ENCODE results near the gene DMD. TPM values are rescaled to one million over a fixed set of nuclear protein-coding genes. Genes with fewer than 3 reads are reported as not detected.

DMD gene
- total and polyA plus RNA-seq, 2 of the 8 experiments (the other 6 are each of a cell fraction or from before 2014, with no cell fraction given), result 4.8 to 7.4 TPM

DNA sequence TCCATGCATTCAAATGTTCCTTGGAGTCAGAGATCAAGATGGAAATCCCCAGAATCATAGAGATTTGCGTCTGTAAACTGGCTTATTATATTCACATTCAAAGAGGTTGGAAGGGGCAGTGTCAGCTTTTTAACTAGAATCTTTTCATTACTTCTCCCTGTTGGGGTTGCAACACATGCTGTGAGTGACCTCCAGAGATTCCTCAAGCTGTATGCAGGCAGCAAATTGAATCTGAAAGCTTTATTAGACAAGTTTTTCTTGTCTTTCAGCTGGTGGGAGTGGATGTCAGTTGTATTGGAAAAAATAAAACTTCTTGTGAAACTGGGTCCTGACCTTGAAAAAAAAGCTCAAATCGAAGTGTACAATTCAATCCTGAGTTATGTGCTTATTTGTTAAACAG is 1403.0 kb downstream of the DMD start:
- ChIA-PET POLR2A (ENCODE audit: partially characterized antibody) (no interaction called here), CTCF (ENCODE audit: partially characterized antibody) (interaction anchor here (1.3 kb wide), 1 partner anchor 284 kb away, joined by 4 read pairs; no protein-coding TSS in a partner anchor)
- no peak overlapping the region for H2BK12ac ChIP-seq (ENCODE audit: low read depth, low read length)
- no peaks in the 10 kb centered on the region for H3K23me2 ChIP-seq (ENCODE audit: low read depth, low read length)
- no peak overlapping the region for H3K14ac ChIP-seq (ENCODE audit: insufficient read length)
- H3K9ac ChIP-seq (replicated peaks in 1 of 4; ENCODE audit: extremely low read depth in 1 of 4, low read depth in 3 of 4, low read length in 3 of 4), result no peak overlapping the region
- H3K4me3 ChIP-seq (ENCODE audit: extremely low read depth in 1 of 4, insufficient read depth in 2 of 4, low read depth in 3 of 4, low read length in 4 of 4), result no peak overlapping the region
- no peaks in the 10 kb centered on the region for H3K79me2 ChIP-seq (ENCODE audit: control insufficient read depth in 1 of 2, insufficient read depth in 2 of 2, low read length in 2 of 2)
- FAIRE-seq (peak; percentile 48), DNase-seq (ENCODE audit: low read depth in 1 of 2, low spot score in 2 of 2) (no peak)
- no peaks in the 10 kb centered on the region for H3K79me1 ChIP-seq (ENCODE audit: low read depth, low read length)
- no peak overlapping the region for H3K23ac ChIP-seq (ENCODE audit: insufficient read length)
- no peak overlapping the region for H3K4ac ChIP-seq (replicated peaks; ENCODE audit: insufficient read length, low read depth, low read length)
- no peak overlapping the region for H2BK15ac ChIP-seq (ENCODE audit: low read length)
- no peak for TF ChIP-seq ASH2L (IDR thresholded peaks at IDR 0.05; ENCODE audit: low read length)
- no peak for TF ChIP-seq CREB1 (IDR thresholded peaks at IDR 0.05)
- no peak for TF ChIP-seq BRCA1 (IDR thresholded peaks at IDR 0.05; ENCODE audit: low read depth, low read length)
- no peak for TF ChIP-seq EGR1 (IDR thresholded peaks at IDR 0.05; ENCODE audit: borderline replicate concordance, low read depth, low read length)
- no peak for TF ChIP-seq RXRA (IDR thresholded peaks at IDR 0.05; ENCODE audit: insufficient read depth, low read depth, low read length)
- no peak for TF ChIP-seq POU5F1 (IDR thresholded peaks at IDR 0.05; ENCODE audit: low read depth, low read length)
- H2BK120ac ChIP-seq (replicated peaks; ENCODE audit: low read depth, low read length), result no peak overlapping the region
- no peak overlapping the region for H2BK5ac ChIP-seq (ENCODE audit: low read depth, low read length)
- no peak overlapping the region for H2AK5ac ChIP-seq (ENCODE audit: low read depth, low read length)
- H3K9me3 ChIP-seq (ENCODE audit: insufficient read depth in 2 of 2, low read depth in 1 of 2, low read length in 1 of 2), result no peaks in the 10 kb centered on the region
- no peak overlapping the region for H4K8ac ChIP-seq (ENCODE audit: extremely low read depth, insufficient read depth, low read length)
- no peak overlapping the region for H3K4me2 ChIP-seq (ENCODE audit: insufficient read depth in 1 of 2, low read depth in 2 of 2, low read length in 2 of 2)
- H3K4me1 ChIP-seq (replicated peaks in 1 of 4; ENCODE audit: control insufficient read depth in 3 of 4, insufficient read depth in 4 of 4, low read length in 3 of 4), result no peaks in the 10 kb centered on the region
- no peak overlapping the region for H3K18ac ChIP-seq (ENCODE audit: extremely low read depth, low read length)
- H2BK20ac ChIP-seq (ENCODE audit: low read length), result no peak overlapping the region
- H4K5ac ChIP-seq (ENCODE audit: insufficient read length, low read depth, low read length), result no peak overlapping the region
- H3K36me3 ChIP-seq (ENCODE audit: control insufficient read depth in 2 of 4, insufficient read depth in 4 of 4, low read length in 3 of 4), result no peaks in the 10 kb centered on the region
- WGBS, 2 experiments (ENCODE audit: extremely low coverage in 1 of 2, insufficient coverage in 1 of 2, insufficient read length in 1 of 2, insufficient replicate concordance in 2 of 2, low coverage in 1 of 2, low lambda C conversion rate in 2 of 2, missing lambda C conversion rate in 1 of 2), result 47% methylated on average over 2 of the region's 2 CpGs; no CpG with 5 or more reads in 1 of the 2 experiments
- H4K91ac ChIP-seq (replicated peaks; ENCODE audit: insufficient read length, low read length), result no peak overlapping the region
- no peak overlapping the region for H2AFZ ChIP-seq (ENCODE audit: low read length)
- no peaks in the 10 kb centered on the region for H3K27me3 ChIP-seq (replicated peaks in 1 of 4; ENCODE audit: control insufficient read depth in 3 of 4, extremely low read depth in 1 of 4, insufficient read depth in 3 of 4, low read length in 3 of 4)
- H3K56ac ChIP-seq (replicated peaks; ENCODE audit: insufficient read length, low read depth, low read length), result no peak overlapping the region
- no peak overlapping the region for H3K27ac ChIP-seq (ENCODE audit: low read depth, low read length)
- no peaks in the 10 kb centered on the region for H4K20me1 ChIP-seq (replicated peaks in 1 of 2; ENCODE audit: control insufficient read depth in 1 of 2, insufficient read depth in 2 of 2, low read length in 2 of 2)

Measured in H1 (cell line).